K562 (cell line): Measurements from ENCODE around the gene PIK3CD. TPM values are rescaled to one million over a fixed set of nuclear protein-coding genes. Genes with fewer than 3 reads are reported as not detected.

Experiments used
- ATAC-seq: fragments of 200-7000 bp; cut with Tn5 transposase; 3 replicates; pipeline ENCODE4 v1.9.1; 2020; ENCODE audit warnings: moderate library complexity
- BruUV-seq: library from RNA; stranded (reverse); fragments of 400-500 nt; replicated peaks from 2 replicates; lab custom pipeline; 2021; lab: Mats Ljungman, UMichigan
- CTCF ChIA-PET: fragments of 300-600 bp; formaldehyde crosslinking; extraction: SDS; loops from one replicate; lab custom pipeline; 2021; ENCODE audit warnings: low intra/inter-chr PET ratio; lab: Yijun Ruan, JAX
- POLR2A ChIA-PET: fragments of 300-600, 350-650 bp; sonication (Branson Sonifier 250); formaldehyde crosslinking; extraction: SDS; loops from one replicate; lab custom pipeline; 2021; ENCODE audit warnings: antibody characterized with exemption, inconsistent platforms; lab: Yijun Ruan, JAX
- DNase-seq, 4 experiments: peaks; one replicate each; pipeline versions ENCODE4 v3.0.0 to v3.0.0-alpha.2; 2011 to 2018; ENCODE audit warnings: low spot score in 3 of 4, mixed read lengths in 3 of 4; ENCODE audit errors: extremely low read depth in 1 of 4
- FAIRE-seq: peaks from 2 replicates; lab custom pipeline; 2011; peaks lifted over from hg19 to GRCh38; lab: Jason Lieb, UNC
- H2AFZ ChIP-seq: 2 replicates; pipeline ENCODE4 v1.6.0; 2011; ENCODE audit warnings: low read depth, low read length, control low read depth, inconsistent platforms
- H3K27ac ChIP-seq: fragments of 200-600 bp; 3 replicates; pipeline ENCODE4 v1.8.0; 2011; ENCODE audit warnings: low read depth, mild to moderate bottlenecking, control low read depth, inconsistent platforms, low read length, moderate library complexity, mixed read lengths; ENCODE audit errors: extremely low read depth
- H3K27me3 ChIP-seq, 2 experiments: fragments of 300-600 bp in 1 of 2; 2 replicates in 1 of 2; 3 replicates in 1 of 2; pipeline versions ENCODE4 v1.6.0 to v1.8.0; 2011; ENCODE audit warnings: inconsistent platforms in 2 of 2, low read length in 2 of 2, mild to moderate bottlenecking in 1 of 2, mixed read lengths in 1 of 2, moderate library complexity in 1 of 2; ENCODE audit not compliant: control insufficient read depth in 2 of 2, insufficient read depth in 2 of 2
- H3K36me3 ChIP-seq: fragments of 300-600 bp; 3 replicates; pipeline ENCODE4 v1.8.0; 2011; ENCODE audit warnings: mild to moderate bottlenecking, low read length, inconsistent platforms; ENCODE audit not compliant: control insufficient read depth, insufficient read depth
- H3K4me1 ChIP-seq, 2 experiments: fragments of 200-600 bp in 1 of 2; replicated peaks in 1 of 2; 2 replicates in 1 of 2; 3 replicates in 1 of 2; pipeline versions ENCODE4 v1.5.1 to v1.8.0; 2011; ENCODE audit warnings: inconsistent platforms in 2 of 2, low read length in 2 of 2, mild to moderate bottlenecking in 1 of 2, mixed read lengths in 1 of 2, moderate library complexity in 1 of 2; ENCODE audit not compliant: control insufficient read depth in 2 of 2, insufficient read depth in 2 of 2
- H3K4me2 ChIP-seq: 2 replicates; pipeline ENCODE4 v1.6.1; 2011; ENCODE audit warnings: low read length, control low read depth, inconsistent platforms, mixed read lengths; ENCODE audit not compliant: insufficient read depth
- H3K4me3 ChIP-seq: fragments of 200-600 bp; sonication (generic), shearing (Covaris generic); 2 replicates; pipeline ENCODE4 v1.5.1; 2016; ENCODE audit warnings: control low read depth, inconsistent platforms
- H3K79me2 ChIP-seq: fragments of 200-600 bp; 3 replicates; pipeline ENCODE4 v1.8.0; 2011; ENCODE audit warnings: low read length, inconsistent platforms; ENCODE audit not compliant: control insufficient read depth, insufficient read depth
- H3K9ac ChIP-seq, 2 experiments: 2 replicates each; pipeline versions ENCODE4 v1.6.0 to v1.6.1; 2011; ENCODE audit warnings: low read depth in 2 of 2, low read length in 2 of 2, control low read depth in 1 of 2, inconsistent platforms in 1 of 2, mild to moderate bottlenecking in 1 of 2, mixed read lengths in 1 of 2; ENCODE audit not compliant: insufficient read depth in 1 of 2
- H3K9me1 ChIP-seq: one replicate; pipeline ENCODE4 v1.6.0; 2011; ENCODE audit warnings: inconsistent platforms, mild to moderate bottlenecking, low read length, moderate library complexity; ENCODE audit not compliant: control insufficient read depth, insufficient read depth
- H3K9me3 ChIP-seq: replicated peaks from 2 replicates; pipeline ENCODE4 v1.5.1; 2011; ENCODE audit warnings: low read depth, low read length, inconsistent platforms; ENCODE audit not compliant: control insufficient read depth, insufficient read depth
- H4K20me1 ChIP-seq: replicated peaks from 2 replicates; pipeline ENCODE4 v1.6.1; 2011; ENCODE audit warnings: low read length, inconsistent platforms, mixed read lengths; ENCODE audit not compliant: control insufficient read depth, insufficient read depth
- BHLHE40 ChIP-seq: IDR thresholded peaks from 2 replicates; pipeline ENCODE4 v1.6.1; 2011; ENCODE audit warnings: low read length, improper control_type of control experiment
- CCNT2 ChIP-seq: IDR thresholded peaks from 2 replicates; pipeline ENCODE4 v1.6.1; 2011; ENCODE audit warnings: borderline replicate concordance, low read depth, mild to moderate bottlenecking, moderate library complexity, mixed read lengths, low read length; ENCODE audit not compliant: insufficient read length; ENCODE audit errors: extremely low read depth
- ETV5 ChIP-seq: sonication (generic); formaldehyde crosslinking; IDR thresholded peaks from 2 replicates; pipeline ENCODE4 v1.4.0; 2020; ENCODE audit warnings: low read depth, mild to moderate bottlenecking, missing genetic modification reagents
- FOXA3 ChIP-seq, 2 experiments: fragments of 450-650 bp in 1 of 2; sonication (generic) in 1 of 2; formaldehyde crosslinking; IDR thresholded peaks in 1 of 2; conservative IDR thresholded peaks in 1 of 2; 2 replicates each; pipeline versions ENCODE4 v1.4.0 to v1.8.0; 2020 to 2022; ENCODE audit warnings: mild to moderate bottlenecking in 2 of 2, missing genetic modification reagents in 1 of 2
- PTTG1 ChIP-seq: fragments of 450-650 bp; IDR thresholded peaks from 2 replicates; pipeline ENCODE4 v1.6.1; 2016; ENCODE audit warnings: low read depth, mild to moderate bottlenecking, missing genetic modification characterization, missing compliant biosample characterization
- TSC22D4 ChIP-seq: fragments of 450-650 bp; IDR thresholded peaks from 2 replicates; pipeline ENCODE4 v1.6.1; 2016; ENCODE audit warnings: missing genetic modification characterization, missing biosample characterization, control low read depth
- ZKSCAN3 ChIP-seq: fragments of 250-450 bp; sonication (Bioruptor Pico); IDR thresholded peaks from 2 replicates; pipeline ENCODE4 v1.4.0; 2020
- ZNF239 ChIP-seq: fragments of 250-450 bp; sonication (Bioruptor Pico); IDR thresholded peaks from 2 replicates; pipeline ENCODE4 v1.4.0; 2020; ENCODE audit warnings: mild to moderate bottlenecking
- ZNF41 ChIP-seq: fragments of 250-450 bp; sonication (Bioruptor Pico); conservative IDR thresholded peaks from 2 replicates; pipeline ENCODE4 v1.4.0; 2020; ENCODE audit warnings: mild to moderate bottlenecking
- ZNF57 ChIP-seq: fragments of 450-650 bp; formaldehyde crosslinking; IDR thresholded peaks from 2 replicates; pipeline ENCODE4 v1.4.0; 2020; ENCODE audit warnings: mild to moderate bottlenecking, moderate library complexity
- whole genome bisulfite sequencing: fragments of 100-300 bp; shearing (Covaris generic); methylation state at CpG from one replicate; pipeline ENCODE4 v1.1.6; 2016; ENCODE audit warnings: low coverage, mixed read lengths; ENCODE audit not compliant: insufficient coverage; ENCODE audit errors: missing lambda C conversion rate; 5-methylcytosine and 5-hydroxymethylcytosine counted together
- in situ Hi-C: fragments of 300-500 bp; cut with MboI; formaldehyde crosslinking; loops from 4 replicates; pipeline ENCODE4 v1.15.0; 2018; ENCODE audit warnings: inconsistent platforms, mixed read lengths
- intact Hi-C: fragments of 100-400 bp; cut with micrococcal nuclease; formaldehyde crosslinking; loops from 2 replicates; pipeline ENCODE4 v1.14.2; 2022
- polyA plus RNA-seq, 8 experiments: library from polyadenylated mRNA; depleted of rRNA in 4 of 8; stranded (reverse) in 5 of 8; unstranded in 3 of 8; fragments of >200 nt; fragmentation: Nextera tagmentation in 2 of 8; fragmentation: Illumina TruSeq in 1 of 8; extraction: Ambion mirVana in 2 of 8; extraction: Trizol in 1 of 8; gene quantifications; 2 replicates each; pipeline versions ENCODE4 v1.2.1 to v1.2.3, GENCODE V29; 2011 to 2014; ENCODE audit warnings: inconsistent platforms in 1 of 8, missing spikeins in 1 of 8
- total RNA-seq, 7 experiments: library from RNA; depleted of rRNA in 6 of 7; stranded (reverse); fragments of >200 nt in 6 of 7; fragmentation: Illumina TruSeq in 2 of 7; extraction: Trizol in 2 of 7; gene quantifications; 2 replicates each; pipeline versions ENCODE4 v1.2.1 to v1.2.3, GENCODE V29; 2011 to 2021; ENCODE audit warnings: low replicate concordance in 1 of 7
- TF ChIP-seq, protein P1 (sequence below): fragments of 250-450 bp; sonication (Bioruptor Pico); IDR thresholded peaks from 2 replicates; pipeline ENCODE4 v1.8.0; 2022; ENCODE audit warnings: inconsistent platforms
- TF ChIP-seq, protein P2 (sequence below): sonication (generic); formaldehyde crosslinking; IDR thresholded peaks from 2 replicates; pipeline ENCODE4 v1.8.1; 2022; ENCODE audit warnings: missing genetic modification reagents
- TF ChIP-seq, protein P3 (sequence below): fragments of 450-650 bp; IDR thresholded peaks from 2 replicates; pipeline ENCODE4 v1.6.1; 2016

Gene PIK3CD
- total and polyA plus RNA-seq, 9 of the 15 experiments (the other 6 are each of a cell fraction or from before 2014, with no cell fraction given), result 1.8 to 20.8 (median 7.2) TPM

DNA sequence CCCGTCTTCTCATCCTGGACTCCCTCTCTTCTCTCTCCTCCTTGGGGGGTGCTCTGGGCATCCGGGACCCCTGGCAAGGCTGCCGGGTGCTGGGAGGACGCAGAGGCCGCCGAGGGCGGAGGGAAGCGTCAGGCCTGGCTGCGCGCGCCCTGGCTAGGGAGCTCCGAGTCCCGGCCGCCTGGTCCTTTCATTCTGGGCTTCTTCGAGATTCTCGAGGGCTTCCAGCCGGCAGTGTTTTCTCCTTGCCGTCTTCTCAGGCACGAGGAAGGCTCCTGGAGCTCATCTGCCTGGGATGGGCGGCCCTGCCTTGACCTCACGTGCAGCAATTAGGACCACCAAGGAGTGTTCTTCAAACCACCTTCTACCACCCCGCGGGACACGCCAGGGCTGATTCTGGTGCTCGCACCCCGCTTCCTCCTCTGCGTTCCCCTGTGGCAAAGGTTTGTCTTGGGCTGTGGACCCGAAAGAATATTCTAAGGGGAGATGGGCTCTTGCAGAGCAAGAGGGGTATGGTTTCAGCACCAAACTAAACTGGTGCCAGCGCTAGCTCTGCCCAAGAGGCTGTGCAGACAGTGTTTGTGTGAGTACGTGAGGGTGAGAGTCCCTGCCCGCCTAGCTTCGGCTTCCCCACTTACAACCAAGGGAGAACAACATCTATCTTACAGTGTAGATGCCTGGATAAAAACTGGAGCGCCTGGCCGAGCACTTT, 36.5 kb downstream of the PIK3CD start:
- Histone ChIP-seq H3K4me3 (peak overlapping the region; percentile 73), H3K4me2 (peak overlapping the region; percentile 90), H3K4me1 (peaks cover 31 to 39% of the 10 kb centered on the region in 2 experiments), H3K9ac (peak overlapping the region; percentile 78 to 94), H3K27ac (peak overlapping the region; percentile 70; the same call in 2 of the 3 replicates), H3K79me2 (peaks cover 12% of the 10 kb centered on the region; the same call in 2 of the 3 replicates), H3K9me3 (no peaks in the 10 kb centered on the region), H3K9me1 (no peaks in the 10 kb centered on the region), H3K36me3 (peaks cover 6% of the 10 kb centered on the region; the same call in 2 of the 3 replicates), H2AFZ (peak overlapping the region; percentile 98), H3K27me3 (no peaks in the 10 kb centered on the region), H4K20me1 (no peaks in the 10 kb centered on the region)
- no peak for FAIRE-seq
- intact Hi-C loops, result loop anchor here (5.0 kb wide), 1 partner anchor 61 kb away; no protein-coding TSS in a partner anchor
- WGBS, result 22% methylated on average over 33 of the region's 34 CpGs
- DNase-seq, result peak; percentile 33 to 53 (median 40)
- CTCF ChIA-PET, result interaction anchor here (0.6 to 1.7 kb wide), 2 partner anchors 14 to 61 kb away, joined by 3 to 10 read pairs; no protein-coding TSS in a partner anchor
- no TSS peak for BruUV-seq
- POLR2A ChIA-PET, result interaction anchor here (0.5 to 1.7 kb wide), 6 partner anchors 11 to 98 kb away, joined by 3 to 8 read pairs (median 4); no protein-coding TSS in a partner anchor
- in situ Hi-C loops, result no loop called here
- peak; percentile 38 for ATAC-seq
- no peak for TF ChIP-seq ETV5
- TF ChIP-seq ZNF57 (CRISPR knock-in tag), result 0 out of 2 replicates have a peak, but pooled peaks have one; percentile 26
- no peak for TF ChIP-seq TSC22D4
- TF ChIP-seq, protein P1, sequence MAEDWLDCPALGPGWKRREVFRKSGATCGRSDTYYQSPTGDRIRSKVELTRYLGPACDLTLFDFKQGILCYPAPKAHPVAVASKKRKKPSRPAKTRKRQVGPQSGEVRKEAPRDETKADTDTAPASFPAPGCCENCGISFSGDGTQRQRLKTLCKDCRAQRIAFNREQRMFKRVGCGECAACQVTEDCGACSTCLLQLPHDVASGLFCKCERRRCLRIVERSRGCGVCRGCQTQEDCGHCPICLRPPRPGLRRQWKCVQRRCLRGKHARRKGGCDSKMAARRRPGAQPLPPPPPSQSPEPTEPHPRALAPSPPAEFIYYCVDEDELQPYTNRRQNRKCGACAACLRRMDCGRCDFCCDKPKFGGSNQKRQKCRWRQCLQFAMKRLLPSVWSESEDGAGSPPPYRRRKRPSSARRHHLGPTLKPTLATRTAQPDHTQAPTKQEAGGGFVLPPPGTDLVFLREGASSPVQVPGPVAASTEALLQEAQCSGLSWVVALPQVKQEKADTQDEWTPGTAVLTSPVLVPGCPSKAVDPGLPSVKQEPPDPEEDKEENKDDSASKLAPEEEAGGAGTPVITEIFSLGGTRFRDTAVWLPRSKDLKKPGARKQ (CRISPR knock-in tag), result no peak
- no peak for TF ChIP-seq ZNF41
- TF ChIP-seq BHLHE40, result peak; percentile 47
- TF ChIP-seq ZKSCAN3 (CRISPR knock-in tag), result no peak
- TF ChIP-seq, protein P2, sequence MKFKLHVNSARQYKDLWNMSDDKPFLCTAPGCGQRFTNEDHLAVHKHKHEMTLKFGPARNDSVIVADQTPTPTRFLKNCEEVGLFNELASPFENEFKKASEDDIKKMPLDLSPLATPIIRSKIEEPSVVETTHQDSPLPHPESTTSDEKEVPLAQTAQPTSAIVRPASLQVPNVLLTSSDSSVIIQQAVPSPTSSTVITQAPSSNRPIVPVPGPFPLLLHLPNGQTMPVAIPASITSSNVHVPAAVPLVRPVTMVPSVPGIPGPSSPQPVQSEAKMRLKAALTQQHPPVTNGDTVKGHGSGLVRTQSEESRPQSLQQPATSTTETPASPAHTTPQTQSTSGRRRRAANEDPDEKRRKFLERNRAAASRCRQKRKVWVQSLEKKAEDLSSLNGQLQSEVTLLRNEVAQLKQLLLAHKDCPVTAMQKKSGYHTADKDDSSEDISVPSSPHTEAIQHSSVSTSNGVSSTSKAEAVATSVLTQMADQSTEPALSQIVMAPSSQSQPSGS, result no peak
- 0 out of 4 replicates have a peak, but pooled peaks of 1 of the 2 experiments have one; percentile 49 for TF ChIP-seq FOXA3 (CRISPR knock-in tag; conservative IDR thresholded peaks at IDR 0.05 in 1 of 2, IDR thresholded peaks at IDR 0.05 in 1 of 2)
- TF ChIP-seq CCNT2, result no peak
- no peak for TF ChIP-seq PTTG1
- TF ChIP-seq, protein P3, sequence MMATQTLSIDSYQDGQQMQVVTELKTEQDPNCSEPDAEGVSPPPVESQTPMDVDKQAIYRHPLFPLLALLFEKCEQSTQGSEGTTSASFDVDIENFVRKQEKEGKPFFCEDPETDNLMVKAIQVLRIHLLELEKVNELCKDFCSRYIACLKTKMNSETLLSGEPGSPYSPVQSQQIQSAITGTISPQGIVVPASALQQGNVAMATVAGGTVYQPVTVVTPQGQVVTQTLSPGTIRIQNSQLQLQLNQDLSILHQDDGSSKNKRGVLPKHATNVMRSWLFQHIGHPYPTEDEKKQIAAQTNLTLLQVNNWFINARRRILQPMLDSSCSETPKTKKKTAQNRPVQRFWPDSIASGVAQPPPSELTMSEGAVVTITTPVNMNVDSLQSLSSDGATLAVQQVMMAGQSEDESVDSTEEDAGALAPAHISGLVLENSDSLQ, result no peak
- TF ChIP-seq ZNF239 (CRISPR knock-in tag), result no peak
